Measurements from ENCODE around the gene NDE1. TPM values are rescaled to one million over a fixed set of nuclear protein-coding genes. Genes with fewer than 3 reads are reported as not detected.

The NDE1 gene
- total and polyA plus RNA-seq, 2 of the 4 experiments (the other 2 are of a cell fraction), result 22.7 to 29.2 TPM

- Histone ChIP-seq H2BK20ac (ENCODE audit: low read depth, low read length) (no peak overlapping the region), H2BK15ac (ENCODE audit: low read depth, low read length) (no peak overlapping the region), H3K79me1 (ENCODE audit: low read depth in 1 of 2, low read length in 2 of 2) (peaks cover 0 to 14% of the 10 kb centered on the region in 2 experiments; a peak in 2 of 4 replicates), H3K27ac (ENCODE audit: insufficient read depth, low read length) (no peak overlapping the region), H3K14ac (replicated peaks; ENCODE audit: low read depth, low read length) (no peak overlapping the region), H3K4me3 (ENCODE audit: insufficient read depth, low read depth, low read length) (no peak overlapping the region), H4K5ac (ENCODE audit: low read depth, low read length) (no peak overlapping the region), H3K27me3 (ENCODE audit: control insufficient read depth, insufficient read depth, low read length) (no peaks in the 10 kb centered on the region), H3K36me3 (ENCODE audit: control insufficient read depth, insufficient read depth, low read length) (peaks cover 43% of the 10 kb centered on the region), H3K9ac (ENCODE audit: low read depth, low read length) (no peak overlapping the region), H4K91ac (ENCODE audit: insufficient read depth, low read depth, low read length) (no peak overlapping the region), H2BK5ac (ENCODE audit: low read depth, low read length, poor library complexity, severe bottlenecking) (no peak overlapping the region), H3K4me1 (ENCODE audit: control insufficient read depth, insufficient read depth, low read length) (peaks cover 9% of the 10 kb centered on the region), H3K4ac (ENCODE audit: low read depth, low read length) (no peak overlapping the region), H2AK5ac (ENCODE audit: low read depth, low read length) (no peak overlapping the region), H3K23ac (ENCODE audit: low read depth, low read length) (no peak overlapping the region), H3K9me3 (ENCODE audit: control insufficient read depth, insufficient read depth, low read length) (no peaks in the 10 kb centered on the region), H2AK9ac (replicated peaks; ENCODE audit: low read depth, low read length, poor library complexity) (no peak overlapping the region), H3K56ac (ENCODE audit: extremely low read depth, insufficient read depth, low read length) (no peak overlapping the region), H3K4me2 (ENCODE audit: low read depth, low read length) (no peak overlapping the region), H4K8ac (ENCODE audit: low read depth in 2 of 2, low read length in 2 of 2) (no peak overlapping the region), H2BK120ac (ENCODE audit: low read depth, low read length) (no peak overlapping the region), H4K20me1 (ENCODE audit: insufficient read depth, low read length) (no peaks in the 10 kb centered on the region), H3K18ac (ENCODE audit: low read depth, low read length) (no peak overlapping the region), H3K9me1 (ENCODE audit: insufficient read depth, low read length) (peaks cover 24% of the 10 kb centered on the region), H2AFZ (replicated peaks; ENCODE audit: low read length, poor library complexity) (no peak overlapping the region)
- intact Hi-C loops (cut with micrococcal nuclease) (no loop called here), dilution Hi-C loops (cut with HindIII; ENCODE audit: low sequenced_read_pairs, unreplicated experiment) (no loop called here), in situ Hi-C loops (cut with MboI; ENCODE audit: low sequenced_read_pairs) (no loop called here)
- no TSS peak for BruUV-seq (replicated peaks)
- 79% methylated on average over 2 of the region's 11 CpGs; no CpG with 5 or more reads in 1 of the 2 experiments for WGBS, 2 experiments (ENCODE audit: extremely low coverage in 2 of 2, insufficient read length in 1 of 2)
- DNase-seq (no peak), ATAC-seq (ENCODE audit: low read depth) (no peak)
- ChIA-PET CTCF (no interaction called here), POLR2A (ENCODE audit: unreplicated experiment) (no interaction called here)
- TF ChIP-seq RAD21 (IDR thresholded peaks at IDR 0.05; ENCODE audit: low read length), result no peak
- no peak for TF ChIP-seq POLR2A (IDR thresholded peaks at IDR 0.05; ENCODE audit: low read depth, low read length)
- no peak for TF ChIP-seq CHD1 (IDR thresholded peaks at IDR 0.05; ENCODE audit: low read depth, low read length)
- no peak for TF ChIP-seq FOS (IDR thresholded peaks at IDR 0.05; ENCODE audit: low read depth, low read length)
- no peak for TF ChIP-seq CTCF (conservative IDR thresholded peaks at IDR 0.05; ENCODE audit: low read depth, low read length)
- TF ChIP-seq BHLHE40 (IDR thresholded peaks at IDR 0.05; ENCODE audit: low read depth, low read length), result no peak
- TF ChIP-seq RFX5 (IDR thresholded peaks at IDR 0.05; ENCODE audit: low read depth, low read length), result no peak
- TF ChIP-seq RCOR1 (IDR thresholded peaks at IDR 0.05; ENCODE audit: insufficient replicate concordance, low read length), result no peak
- TF ChIP-seq MXI1 (IDR thresholded peaks at IDR 0.05; ENCODE audit: borderline replicate concordance, low read depth, low read length), result no peak
- TF ChIP-seq CEBPB (IDR thresholded peaks at IDR 0.05; ENCODE audit: low read depth, low read length), result no peak
- TF ChIP-seq USF2 (IDR thresholded peaks at IDR 0.05; ENCODE audit: low read depth, low read length), result no peak
- TF ChIP-seq NFE2L2 (IDR thresholded peaks at IDR 0.05; ENCODE audit: low read depth, low read length), result no peak
- no peak for TF ChIP-seq MAZ (IDR thresholded peaks at IDR 0.05; ENCODE audit: borderline replicate concordance, low read depth, low read length)
- TF ChIP-seq ELK1 (IDR thresholded peaks at IDR 0.05; ENCODE audit: borderline replicate concordance, low read depth, low read length), result no peak
- TF ChIP-seq MAFK (IDR thresholded peaks at IDR 0.05; ENCODE audit: low read depth, low read length), result no peak
- no peak for TF ChIP-seq SMC3 (IDR thresholded peaks at IDR 0.05; ENCODE audit: low read depth, low read length)
Observed at GRCh38 chr16:15616475-15617165, 33.4 kb upstream of the NDE1 start.

Data from IMR-90 (cell line).